Spleen (tissue), 11 donors: ENCODE data around the gene TRIM45. TPM values are rescaled to one million over a fixed set of nuclear protein-coding genes. Genes with fewer than 3 reads are reported as not detected.
"Not testable (repeated sequence)": the region's sequence is repeated elsewhere in the genome, so short reads cannot be mapped to it uniquely, and the experiment has no call there.

ENCODE experiments used
- DNase-seq: peaks from one replicate; pipeline ENCODE4 v3.0.0-alpha.2; 2020
- H3K27ac ChIP-seq, 8 donors: fragments of 200-600 bp; sonication (generic) in 7 of 8; 1 replicate in 4 of 8; 2 replicates in 4 of 8; pipeline versions ENCODE4 v1.5.0 to v1.8.0; 2016 to 2021; ENCODE audit warnings: inconsistent platforms in 4 of 8, mild to moderate bottlenecking in 4 of 8, moderate library complexity in 1 of 8
- H3K27me3 ChIP-seq, 7 donors: fragments of 200-600 bp; sonication (generic) in 6 of 7; replicated peaks in 1 of 7; 1 replicate in 4 of 7; 2 replicates in 3 of 7; pipeline versions ENCODE4 v1.5.0 to v1.8.0; 2016 to 2021; ENCODE audit warnings: inconsistent platforms in 3 of 7, mild to moderate bottlenecking in 1 of 7
- H3K36me3 ChIP-seq, 6 donors: fragments of 200-600 bp; sonication (generic) in 5 of 6; 1 replicate in 4 of 6; 2 replicates in 2 of 6; pipeline versions ENCODE4 v1.5.0 to v1.8.0; 2016 to 2021; ENCODE audit warnings: inconsistent platforms in 2 of 6
- H3K4me1 ChIP-seq, 6 donors: fragments of 200-600 bp; sonication (generic) in 5 of 6; 1 replicate in 3 of 6; 2 replicates in 3 of 6; pipeline versions ENCODE4 v1.5.0 to v1.8.0; 2016 to 2021; ENCODE audit warnings: inconsistent platforms in 3 of 6
- H3K4me3 ChIP-seq, 8 donors: fragments of 200-600 bp; sonication (generic) in 7 of 8; 1 replicate in 4 of 8; 2 replicates in 4 of 8; pipeline versions ENCODE4 v1.5.0 to v1.8.0; 2016 to 2021; ENCODE audit warnings: inconsistent platforms in 4 of 8, mild to moderate bottlenecking in 4 of 8, moderate library complexity in 2 of 8
- H3K9me3 ChIP-seq, 8 donors: fragments of 200-600 bp; sonication (generic) in 7 of 8; 1 replicate in 4 of 8; 2 replicates in 4 of 8; pipeline versions ENCODE4 v1.5.0 to v1.8.0; 2016 to 2021; ENCODE audit warnings: inconsistent platforms in 4 of 8
- CTCF ChIP-seq, 11 experiments: fragments of 200-600 bp in 7 of 11; fragments of 450-650 bp in 4 of 11; sonication (generic) in 4 of 11; IDR thresholded peaks in 8 of 11; conservative IDR thresholded peaks in 3 of 11; 1 replicate in 7 of 11; 2 replicates in 4 of 11; pipeline versions ENCODE4 v1.4.0 to v1.8.0; 2016 to 2021; ENCODE audit warnings: antibody characterized with exemption in 11 of 11, inconsistent platforms in 4 of 11, mild to moderate bottlenecking in 1 of 11
- POLR2A ChIP-seq, 3 donors: fragments of 450-650 bp; IDR thresholded peaks; one replicate each; pipeline ENCODE4 v1.5.1; 2017; ENCODE audit warnings: antibody characterized with exemption in 3 of 3, mild to moderate bottlenecking in 1 of 3
- POLR2AphosphoS5 ChIP-seq, 3 donors: sonication (generic); formaldehyde crosslinking; IDR thresholded peaks; one replicate each; pipeline ENCODE4 v1.5.1; 2017; ENCODE audit warnings: antibody characterized with exemption in 3 of 3
- WGBS, 5 donors: extraction: QIAGEN DNeasy Blood & Tissue Kit in 3 of 5; methylation state at CpG; one replicate each; pipeline versions ENCODE4 v1.1.5 to v1.1.7; 2013 to 2018; 5-methylcytosine and 5-hydroxymethylcytosine counted together
- intact Hi-C: fragments of 100-400 bp; cut with DNase I; formaldehyde crosslinking; loops from one replicate; pipeline ENCODE4 v1.15.0; 2023; ENCODE audit warnings: low total_unique reads
- polyA plus RNA-seq, 3 donors: library from polyadenylated mRNA; stranded (reverse); fragments of 200-250 nt; gene quantifications; one replicate each; pipeline ENCODE4 v1.2.1, GENCODE V29; 2013
- total RNA-seq, 7 donors: library from RNA; depleted of rRNA in 3 of 7; stranded (reverse); fragments of >200 nt in 3 of 7; fragmentation: NEBNext Ultra II Directional in 4 of 7; extraction: Animal tissue kit (Norgen Biotek cat#: 25700) in 4 of 7; gene quantifications; one replicate each; pipeline versions ENCODE4 v1.1.0 to v1.2.1, GENCODE V29; 2016 to 2021
- donor health status: healthy with polysubstance abuse.
- donor health status: DM: no; HTN: no; CAD: no; lungs with moderate emphysema.
- donor health status: DM: no; HTN: no; CAD: no.
- donor health status: Bipolar disorder and iron deficiency.
- donor health status: healthy.
- donor health status: DM: no; HTN: no; CAD: no.
- donor health status: DM: yes; HTN: yes; CAD: no.

The TRIM45 gene
- total and polyA plus RNA-seq, 10 donors = 1.2 to 8.1 (median 2.0) TPM

DNA sequence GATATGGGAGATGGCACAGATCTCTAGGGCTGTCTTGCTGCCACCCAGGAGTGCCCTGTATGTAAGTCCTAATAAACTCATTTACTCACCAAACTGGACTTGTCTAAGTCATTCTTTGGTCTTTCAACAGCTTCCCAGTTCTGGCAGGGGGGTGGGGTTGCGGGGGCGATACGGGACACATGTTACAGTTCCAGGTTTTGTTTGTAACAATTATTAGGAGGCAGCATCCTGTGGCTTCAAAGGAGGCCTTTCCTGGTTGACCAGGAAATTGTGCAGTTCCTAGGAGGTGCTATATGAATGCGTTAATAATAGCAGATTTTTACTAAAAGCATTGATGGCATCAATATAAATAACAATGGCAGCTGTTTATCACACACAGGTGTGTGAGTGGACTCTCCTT, 42.7 kb upstream of the TRIM45 start:
- no peak overlapping the region for H3K4me3 ChIP-seq
- TF ChIP-seq POLR2AphosphoS5 (IDR thresholded peaks at IDR 0.05) (no peak), POLR2A (IDR thresholded peaks at IDR 0.05) (no peak), CTCF (IDR thresholded peaks at IDR 0.05 in 8 of 11, conservative IDR thresholded peaks at IDR 0.05 in 3 of 11) (no peak)
- no peak overlapping the region for H3K27ac ChIP-seq
- 63 to 81% (median 75%) methylated on average over 4 of the region's 4 CpGs for WGBS, 5 donors
- H3K36me3 ChIP-seq = no peaks in the 10 kb centered on the region
- no peaks in the 10 kb centered on the region for H3K9me3 ChIP-seq
- H3K27me3 ChIP-seq = no peaks in the 10 kb centered on the region
- DNase-seq = no peak
- no peaks in the 10 kb centered on the region for H3K4me1 ChIP-seq
- intact Hi-C loops = no loop called here

DNA sequence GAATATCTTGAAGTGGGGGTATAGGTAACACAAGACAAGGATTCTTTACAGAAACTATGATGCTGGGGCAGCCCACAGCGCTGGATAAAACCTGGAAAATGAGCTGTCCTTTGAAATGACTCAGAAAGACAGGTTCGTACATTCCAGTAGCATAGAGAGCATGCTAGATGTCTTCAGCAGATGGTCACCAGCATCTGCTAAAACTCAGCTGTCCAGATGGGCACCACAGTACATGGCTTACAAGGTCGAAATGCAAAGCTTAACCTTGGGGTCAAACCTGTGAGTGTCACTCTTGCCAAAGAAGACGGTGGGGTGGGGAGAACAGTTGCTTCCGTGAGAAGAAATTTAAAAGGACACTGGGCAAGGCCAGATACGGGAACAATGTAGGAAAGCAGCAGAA, 41.3 kb upstream of the TRIM45 start:
- WGBS, 5 donors = 80 to 88% (median 82%) methylated on average over 6 of the region's 6 CpGs
- no peak overlapping the region for H3K4me3 ChIP-seq
- H3K36me3 ChIP-seq = no peaks in the 10 kb centered on the region
- intact Hi-C loops = no loop called here
- no peaks in the 10 kb centered on the region for H3K4me1 ChIP-seq
- no peaks in the 10 kb centered on the region for H3K27me3 ChIP-seq
- no peaks in the 10 kb centered on the region for H3K9me3 ChIP-seq
- no peak for DNase-seq
- no peak overlapping the region for H3K27ac ChIP-seq
- TF ChIP-seq POLR2AphosphoS5 (IDR thresholded peaks at IDR 0.05) (no peak), CTCF (IDR thresholded peaks at IDR 0.05 in 8 of 11, conservative IDR thresholded peaks at IDR 0.05 in 3 of 11) (no peak), POLR2A (IDR thresholded peaks at IDR 0.05) (no peak)

GRCh38 chr1:117161887-117162286, 40.3 kb upstream of the TRIM45 start:
- Histone ChIP-seq H3K4me3 (no peak overlapping the region), H3K4me1 (no peaks in the 10 kb centered on the region), H3K9me3 (no peaks in the 10 kb centered on the region), H3K36me3 (no peaks in the 10 kb centered on the region), H3K27ac (no peak overlapping the region), H3K27me3 (no peaks in the 10 kb centered on the region)
- intact Hi-C loops = no loop called here
- no peak for TF ChIP-seq CTCF (IDR thresholded peaks at IDR 0.05 in 8 of 11, conservative IDR thresholded peaks at IDR 0.05 in 3 of 11)
- TF ChIP-seq POLR2AphosphoS5 (IDR thresholded peaks at IDR 0.05) = no peak
- no peak for TF ChIP-seq POLR2A (IDR thresholded peaks at IDR 0.05)
- DNase-seq = no peak
- WGBS, 5 donors = 51 to 88% (median 68%) methylated on average over 1 of the region's 1 CpG

DNA sequence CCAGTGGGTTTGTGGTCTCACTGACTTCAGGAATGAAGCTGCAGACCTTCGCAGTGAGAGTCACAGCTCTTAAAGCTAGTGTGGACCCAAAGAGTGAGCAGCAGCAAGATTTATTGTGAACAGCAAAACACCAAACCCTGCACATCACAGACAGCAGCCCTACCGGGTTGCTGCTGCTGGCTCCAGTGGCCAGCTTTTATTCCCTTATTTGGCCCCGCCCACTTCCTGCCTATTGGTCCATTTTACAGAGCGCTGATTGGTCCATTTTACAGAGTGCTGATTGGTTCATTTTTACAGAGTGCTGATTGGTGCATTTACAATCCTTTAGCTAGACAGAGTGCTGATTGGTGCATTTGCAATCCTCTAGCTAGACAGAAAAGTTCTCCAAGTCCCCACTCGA, 29.8 kb upstream of the TRIM45 start:
- H3K9me3 ChIP-seq, H3K27ac ChIP-seq, H3K4me3 ChIP-seq, DNase-seq, intact Hi-C loops, H3K36me3 ChIP-seq, H3K27me3 ChIP-seq, H3K4me1 ChIP-seq: not testable (repeated sequence)
- 78 to 88% (median 81%) methylated on average over 5 of the region's 5 CpGs for WGBS, 5 donors

- 62 to 78% (median 65%) methylated on average over 2 of the region's 2 CpGs for WGBS, 5 donors
- Histone ChIP-seq H3K27me3 (peaks cover 0 to 5% (median 0%) of the 10 kb centered on the region in 7 donors), H3K4me1 (no peaks in the 10 kb centered on the region), H3K9me3 (peaks cover 0 to 8% (median 2%) of the 10 kb centered on the region in 8 donors), H3K4me3 (no peak overlapping the region), H3K27ac (no peak overlapping the region), H3K36me3 (no peaks in the 10 kb centered on the region)
- no peak for DNase-seq
- intact Hi-C loops = no loop called here
- TF ChIP-seq POLR2AphosphoS5 (IDR thresholded peaks at IDR 0.05) (no peak), CTCF (IDR thresholded peaks at IDR 0.05 in 8 of 11, conservative IDR thresholded peaks at IDR 0.05 in 3 of 11) (no peak)
These were observed 28.8 kb upstream of the TRIM45 start for GRCh38 chr1:117150316-117150715.
